ENCODE results near the gene DEFB114. TPM values are rescaled to one million over a fixed set of nuclear protein-coding genes. Genes with fewer than 3 reads are reported as not detected.

DEFB114 gene
- total and polyA plus RNA-seq, 5 donors from 2014 or later = not detected

- no peaks in the 10 kb centered on the region for H3K4me1 ChIP-seq (ENCODE audit: control insufficient read depth, insufficient read depth, low read length, poor library complexity, severe bottlenecking)
- H3K9me3 ChIP-seq (ENCODE audit: control insufficient read depth in 2 of 2, low read length in 2 of 2) = no peaks in the 10 kb centered on the region
- no peak overlapping the region for H3K4me3 ChIP-seq (ENCODE audit: low read depth, low read length)
- Mint-ChIP-seq H3K27me3 (no peaks in the 10 kb centered on the region), H3K4me1 (no peaks in the 10 kb centered on the region), H3K4me3 (no peak overlapping the region), H3K36me3 (no peaks in the 10 kb centered on the region), H3K9me3 (peaks cover 0 to 6% (median 2%) of the 10 kb centered on the region in 7 donors), H3K27ac (no peak overlapping the region)
- DNase-seq (no peak), ATAC-seq (ENCODE audit: low read depth in 2 of 2) (no peak)
- H3K27ac ChIP-seq (ENCODE audit: insufficient read depth, low read length, poor library complexity, severe bottlenecking) = no peak overlapping the region
- H3K36me3 ChIP-seq (ENCODE audit: control insufficient read depth, insufficient read depth, low read length) = no peaks in the 10 kb centered on the region
- H3K27me3 ChIP-seq (ENCODE audit: control insufficient read depth, insufficient read depth, low read length) = no peaks in the 10 kb centered on the region
These were observed 48.9 kb downstream of the DEFB114 start for GRCh38 chr6:49915035-49915434.

- Mint-ChIP-seq H3K27ac (no peak overlapping the region), H3K4me1 (no peaks in the 10 kb centered on the region), H3K27me3 (no peaks in the 10 kb centered on the region), H3K4me3 (no peak overlapping the region), H3K9me3 (peaks cover 0 to 6% (median 2%) of the 10 kb centered on the region in 7 donors), H3K36me3 (no peaks in the 10 kb centered on the region)
- H3K36me3 ChIP-seq (ENCODE audit: control insufficient read depth, insufficient read depth, low read length) = no peaks in the 10 kb centered on the region
- no peaks in the 10 kb centered on the region for H3K9me3 ChIP-seq (ENCODE audit: control insufficient read depth in 2 of 2, low read length in 2 of 2)
- DNase-seq = no peak
- no peaks in the 10 kb centered on the region for H3K4me1 ChIP-seq (ENCODE audit: control insufficient read depth, insufficient read depth, low read length, poor library complexity, severe bottlenecking)
- ATAC-seq (ENCODE audit: low read depth in 2 of 2) = no peak
- no peaks in the 10 kb centered on the region for H3K27me3 ChIP-seq (ENCODE audit: control insufficient read depth, insufficient read depth, low read length)
- no peak overlapping the region for H3K4me3 ChIP-seq (ENCODE audit: low read depth, low read length)
- H3K27ac ChIP-seq (ENCODE audit: insufficient read depth, low read length, poor library complexity, severe bottlenecking) = no peak overlapping the region
These were observed 50.2 kb downstream of the DEFB114 start for GRCh38 chr6:49913636-49914375.

- H3K4me1 ChIP-seq (ENCODE audit: control insufficient read depth, insufficient read depth, low read length, poor library complexity, severe bottlenecking) = no peaks in the 10 kb centered on the region
- H3K4me3 Mint-ChIP-seq = no peak overlapping the region
- H3K9me3 Mint-ChIP-seq = peaks cover 0 to 6% (median 0%) of the 10 kb centered on the region in 7 donors
- DNase-seq (no peak), ATAC-seq (ENCODE audit: low read depth in 2 of 2) (no peak)
- H3K9me3 ChIP-seq (ENCODE audit: control insufficient read depth in 2 of 2, low read length in 2 of 2) = no peaks in the 10 kb centered on the region
- no peak overlapping the region for H3K27ac Mint-ChIP-seq
- no peaks in the 10 kb centered on the region for H3K27me3 Mint-ChIP-seq
- no peaks in the 10 kb centered on the region for H3K36me3 Mint-ChIP-seq
- H3K27ac ChIP-seq (ENCODE audit: insufficient read depth, low read length, poor library complexity, severe bottlenecking) = no peak overlapping the region
- H3K4me1 Mint-ChIP-seq = no peaks in the 10 kb centered on the region
- H3K36me3 ChIP-seq (ENCODE audit: control insufficient read depth, insufficient read depth, low read length) = no peaks in the 10 kb centered on the region
- H3K4me3 ChIP-seq (ENCODE audit: low read depth, low read length) = no peak overlapping the region
- no peaks in the 10 kb centered on the region for H3K27me3 ChIP-seq (ENCODE audit: control insufficient read depth, insufficient read depth, low read length)
These were observed 51.8 kb downstream of the DEFB114 start for GRCh38 chr6:49912196-49912595.

GRCh38 chr6:49911252-49911651 lies 52.7 kb downstream of the DEFB114 start:
- no peaks in the 10 kb centered on the region for H3K27me3 Mint-ChIP-seq
- H3K36me3 ChIP-seq (ENCODE audit: control insufficient read depth, insufficient read depth, low read length) = no peaks in the 10 kb centered on the region
- H3K9me3 Mint-ChIP-seq = peaks cover 0 to 4% (median 0%) of the 10 kb centered on the region in 7 donors
- H3K4me3 ChIP-seq (ENCODE audit: low read depth, low read length) = no peak overlapping the region
- no peaks in the 10 kb centered on the region for H3K9me3 ChIP-seq (ENCODE audit: control insufficient read depth in 2 of 2, low read length in 2 of 2)
- H3K4me1 Mint-ChIP-seq = no peaks in the 10 kb centered on the region
- H3K27ac Mint-ChIP-seq = no peak overlapping the region
- DNase-seq (no peak), ATAC-seq (ENCODE audit: low read depth in 2 of 2) (no peak)
- H3K36me3 Mint-ChIP-seq = no peaks in the 10 kb centered on the region
- no peak overlapping the region for H3K27ac ChIP-seq (ENCODE audit: insufficient read depth, low read length, poor library complexity, severe bottlenecking)
- H3K27me3 ChIP-seq (ENCODE audit: control insufficient read depth, insufficient read depth, low read length) = no peaks in the 10 kb centered on the region
- H3K4me3 Mint-ChIP-seq = no peak overlapping the region
- no peaks in the 10 kb centered on the region for H3K4me1 ChIP-seq (ENCODE audit: control insufficient read depth, insufficient read depth, low read length, poor library complexity, severe bottlenecking)

Other genes with a start within 250 kb of the DEFB114 start
- not detected for gene CRISP3, start 219.8 kb downstream of the DEFB114 start, total RNA-seq
- gene CRISP3, start 219.8 kb downstream of the DEFB114 start, polyA plus RNA-seq = not detected
- not detected for gene PGK2, start 176.9 kb downstream of the DEFB114 start, total RNA-seq
- not detected for gene PGK2, start 176.9 kb downstream of the DEFB114 start, polyA plus RNA-seq
- gene CRISP1, start 97.6 kb downstream of the DEFB114 start, total RNA-seq = not detected
- gene CRISP1, start 97.6 kb downstream of the DEFB114 start, polyA plus RNA-seq = not detected
- gene DEFB113, start 5.5 kb upstream of the DEFB114 start, total RNA-seq = not detected
- not detected for gene DEFB113, start 5.5 kb upstream of the DEFB114 start, polyA plus RNA-seq
- not detected for gene DEFB110, start 57.8 kb upstream of the DEFB114 start, total RNA-seq
- gene DEFB110, start 57.8 kb upstream of the DEFB114 start, polyA plus RNA-seq = not detected
- not detected for gene DEFB112, start 85.8 kb upstream of the DEFB114 start, total RNA-seq
- gene DEFB112, start 85.8 kb upstream of the DEFB114 start, polyA plus RNA-seq = not detected